Hepatocyte (in vitro differentiated cells): ENCODE data around the gene NLRP14. TPM values are rescaled to one million over a fixed set of nuclear protein-coding genes. Genes with fewer than 3 reads are reported as not detected.
A peak's percentile ranks its signal among the peaks of the same experiment; 100 is the strongest.

Source experiments
- DNase-seq: peaks from one replicate; pipeline ENCODE4 v3.0.0-alpha.2; 2016; ENCODE audit warnings: low spot score
- H2AFZ ChIP-seq: fragments of 200-600 bp; sonication (generic); 2 replicates; pipeline ENCODE4 v1.6.0; 2016; ENCODE audit warnings: antibody characterized with exemption, mild to moderate bottlenecking
- H3K27ac ChIP-seq: fragments of 200-600 bp; sonication (generic); 2 replicates; pipeline ENCODE4 v1.5.1; 2016; ENCODE audit warnings: mild to moderate bottlenecking
- H3K27me3 ChIP-seq: fragments of 200-600 bp; sonication (generic); 2 replicates; pipeline ENCODE4 v1.6.1; 2016
- H3K36me3 ChIP-seq: fragments of 200-600 bp; sonication (generic); replicated peaks from 2 replicates; pipeline ENCODE4 v1.5.1; 2016; ENCODE audit warnings: low read depth; ENCODE audit not compliant: insufficient read depth
- H3K4me1 ChIP-seq: fragments of 200-600 bp; sonication (generic); 2 replicates; pipeline ENCODE4 v1.5.1; 2016; ENCODE audit warnings: mild to moderate bottlenecking, moderate library complexity; ENCODE audit not compliant: insufficient read depth
- H3K4me2 ChIP-seq: fragments of 200-600 bp; sonication (generic); 2 replicates; pipeline ENCODE4 v1.6.0; 2016
- H3K4me3 ChIP-seq: fragments of 200-600 bp; sonication (generic); 2 replicates; pipeline ENCODE4 v1.5.1; 2016; ENCODE audit warnings: mild to moderate bottlenecking
- H3K79me2 ChIP-seq: fragments of 200-600 bp; sonication (generic); 2 replicates; pipeline ENCODE4 v1.6.0; 2017; ENCODE audit warnings: mild to moderate bottlenecking
- H3K9me2 ChIP-seq: fragments of 200-600 bp; sonication (generic); replicated peaks from 2 replicates; pipeline ENCODE4 v1.6.0; 2017; ENCODE audit warnings: mild to moderate bottlenecking; ENCODE audit not compliant: insufficient read depth
- H3K9me3 ChIP-seq: fragments of 200-600 bp; sonication (generic); 2 replicates; pipeline ENCODE4 v1.5.1; 2016; ENCODE audit warnings: low read depth, mild to moderate bottlenecking
- H4K20me1 ChIP-seq: fragments of 200-600 bp; sonication (generic); 2 replicates; pipeline ENCODE4 v1.6.0; 2016; ENCODE audit warnings: mild to moderate bottlenecking; ENCODE audit not compliant: insufficient read depth, poor library complexity, severe bottlenecking
- CTCF ChIP-seq: fragments of 200-600 bp; sonication (generic); IDR thresholded peaks from 2 replicates; pipeline ENCODE4 v1.5.1; 2016; ENCODE audit warnings: antibody characterized with exemption, mild to moderate bottlenecking; ENCODE audit not compliant: poor library complexity
- EZH2 ChIP-seq: fragments of 200-600 bp; sonication (generic); IDR thresholded peaks from 2 replicates; pipeline ENCODE4 v1.6.1; 2016; ENCODE audit warnings: antibody characterized with exemption, mild to moderate bottlenecking, borderline replicate concordance
- EZH2phosphoT487 ChIP-seq: fragments of 200-600 bp; sonication (generic); IDR thresholded peaks from one replicate; pipeline ENCODE4 v1.6.1; 2018; ENCODE audit warnings: antibody characterized with exemption, mild to moderate bottlenecking, low read depth, moderate library complexity; ENCODE audit not compliant: unreplicated experiment, severe bottlenecking
- WGBS: methylation state at CpG from one replicate; pipeline ENCODE4 v1.1.6; 2016; ENCODE audit warnings: low lambda C conversion rate; ENCODE audit errors: missing lambda C conversion rate; 5-methylcytosine and 5-hydroxymethylcytosine counted together
- polyA plus RNA-seq: library from polyadenylated mRNA; unstranded; fragments of >200 nt; fragmentation: Nextera tagmentation; extraction: Ambion mirVana; gene quantifications from 2 replicates; pipeline ENCODE4 v1.2.1, GENCODE V29; 2016
- total RNA-seq: library from RNA; depleted of rRNA; stranded (reverse); fragments of >200 nt; gene quantifications from 2 replicates; pipeline ENCODE4 v1.2.3, GENCODE V29; 2014

Gene NLRP14
- total and polyA plus RNA-seq, 2 experiments from 2014 or later, result 0.40 TPM; not detected in 1

GRCh38 chr11:7050191-7050590, 29.9 kb downstream of the NLRP14 start:
- no peak for DNase-seq
- Histone ChIP-seq H3K36me3 (no peaks in the 10 kb centered on the region), H3K9me3 (no peaks in the 10 kb centered on the region), H3K27me3 (no peaks in the 10 kb centered on the region), H3K79me2 (no peaks in the 10 kb centered on the region), H3K4me1 (peaks cover 4% of the 10 kb centered on the region), H3K4me3 (no peak overlapping the region), H2AFZ (no peak overlapping the region), H3K4me2 (no peak overlapping the region), H3K27ac (no peak overlapping the region), H4K20me1 (no peaks in the 10 kb centered on the region), H3K9me2 (no peaks in the 10 kb centered on the region)
- 89% methylated on average over 1 of the region's 1 CpG for WGBS
- no peak for TF ChIP-seq EZH2phosphoT487
- TF ChIP-seq EZH2, result no peak
- TF ChIP-seq CTCF, result no peak

- no peaks in the 10 kb centered on the region for H3K4me1 ChIP-seq
- H3K27me3 ChIP-seq, result no peaks in the 10 kb centered on the region
- H3K79me2 ChIP-seq, result no peaks in the 10 kb centered on the region
- no peak for DNase-seq
- no peak overlapping the region for H3K4me2 ChIP-seq
- no peaks in the 10 kb centered on the region for H4K20me1 ChIP-seq
- H3K9me3 ChIP-seq, result no peaks in the 10 kb centered on the region
- TF ChIP-seq EZH2 (no peak), EZH2phosphoT487 (no peak), CTCF (no peak)
- H3K4me3 ChIP-seq, result no peak overlapping the region
- no peak overlapping the region for H2AFZ ChIP-seq
- no peaks in the 10 kb centered on the region for H3K9me2 ChIP-seq
- H3K36me3 ChIP-seq, result no peaks in the 10 kb centered on the region
- WGBS, result 74% methylated on average over 6 of the region's 6 CpGs
- H3K27ac ChIP-seq, result no peak overlapping the region
These were observed 36.7 kb downstream of the NLRP14 start for GRCh38 chr11:7056828-7057513.

- Histone ChIP-seq H3K36me3 (no peaks in the 10 kb centered on the region), H3K4me1 (no peaks in the 10 kb centered on the region), H3K79me2 (no peaks in the 10 kb centered on the region), H3K9me3 (no peaks in the 10 kb centered on the region), H3K4me2 (no peak overlapping the region), H4K20me1 (no peaks in the 10 kb centered on the region), H3K9me2 (no peaks in the 10 kb centered on the region), H3K4me3 (no peak overlapping the region), H2AFZ (peak overlapping the region; percentile 21), H3K27ac (no peak overlapping the region), H3K27me3 (no peaks in the 10 kb centered on the region)
- DNase-seq, result no peak
- WGBS, result 45% methylated on average over 2 of the region's 2 CpGs
- no peak for TF ChIP-seq EZH2phosphoT487
- no peak for TF ChIP-seq EZH2
- TF ChIP-seq CTCF, result no peak
These were observed 37.4 kb downstream of the NLRP14 start for GRCh38 chr11:7057641-7058040.

GRCh38 chr11:7060868-7061267, 40.6 kb downstream of the NLRP14 start:
- no peak for DNase-seq
- Histone ChIP-seq H3K4me2 (no peak overlapping the region), H3K4me1 (no peaks in the 10 kb centered on the region), H4K20me1 (no peaks in the 10 kb centered on the region), H3K27me3 (no peaks in the 10 kb centered on the region), H3K9me2 (no peaks in the 10 kb centered on the region), H3K36me3 (no peaks in the 10 kb centered on the region), H3K4me3 (no peak overlapping the region), H2AFZ (no peak overlapping the region), H3K79me2 (no peaks in the 10 kb centered on the region), H3K9me3 (no peaks in the 10 kb centered on the region), H3K27ac (no peak overlapping the region)
- TF ChIP-seq EZH2phosphoT487 (no peak), EZH2 (no peak), CTCF (no peak)
- 91% methylated on average over 1 of the region's 1 CpG for WGBS
